Gastrocnemius medialis (tissue), 4 donors: Measurements from ENCODE around the gene MTCL3.

Experiments
- POLR2A ChIP-seq, 2 donors: fragments of 450-650 bp; IDR thresholded peaks; one replicate each; pipeline ENCODE4 v1.6.1; 2017; ENCODE audit warnings: antibody characterized with exemption in 2 of 2, mild to moderate bottlenecking in 2 of 2, moderate library complexity in 2 of 2
- TF ChIP-seq, protein P1 (sequence below), 5 experiments: fragments of 450-650 bp in 3 of 5; fragments of 200-600 bp in 2 of 5; sonication (generic) in 2 of 5; IDR thresholded peaks in 4 of 5; conservative IDR thresholded peaks in 1 of 5; 1 replicate in 4 of 5; 2 replicates in 1 of 5; pipeline ENCODE4 v1.5.1; 2016 to 2019; ENCODE audit warnings: antibody characterized with exemption in 5 of 5, mild to moderate bottlenecking in 3 of 5, moderate library complexity in 3 of 5

DNA sequence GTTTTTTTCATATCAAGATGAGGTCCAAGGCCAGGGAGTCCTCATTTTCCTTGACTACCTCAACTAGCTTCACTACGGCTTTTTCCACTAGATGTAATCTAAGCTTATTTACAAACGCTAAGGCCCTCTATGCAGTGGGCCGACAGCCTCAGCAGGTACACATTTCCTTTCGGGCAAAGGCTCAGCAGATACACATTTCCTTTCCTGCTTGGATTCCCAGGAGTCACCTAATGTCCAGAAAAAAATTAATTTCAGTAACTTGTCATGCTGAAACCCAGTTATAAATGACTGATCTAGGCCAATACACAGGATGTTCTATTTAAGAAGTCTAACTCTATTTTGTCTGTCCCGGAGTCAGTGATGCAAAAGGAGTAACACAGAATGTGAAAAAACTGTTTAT is 52.7 kb downstream of the MTCL3 start:
- TF ChIP-seq, protein P1, sequence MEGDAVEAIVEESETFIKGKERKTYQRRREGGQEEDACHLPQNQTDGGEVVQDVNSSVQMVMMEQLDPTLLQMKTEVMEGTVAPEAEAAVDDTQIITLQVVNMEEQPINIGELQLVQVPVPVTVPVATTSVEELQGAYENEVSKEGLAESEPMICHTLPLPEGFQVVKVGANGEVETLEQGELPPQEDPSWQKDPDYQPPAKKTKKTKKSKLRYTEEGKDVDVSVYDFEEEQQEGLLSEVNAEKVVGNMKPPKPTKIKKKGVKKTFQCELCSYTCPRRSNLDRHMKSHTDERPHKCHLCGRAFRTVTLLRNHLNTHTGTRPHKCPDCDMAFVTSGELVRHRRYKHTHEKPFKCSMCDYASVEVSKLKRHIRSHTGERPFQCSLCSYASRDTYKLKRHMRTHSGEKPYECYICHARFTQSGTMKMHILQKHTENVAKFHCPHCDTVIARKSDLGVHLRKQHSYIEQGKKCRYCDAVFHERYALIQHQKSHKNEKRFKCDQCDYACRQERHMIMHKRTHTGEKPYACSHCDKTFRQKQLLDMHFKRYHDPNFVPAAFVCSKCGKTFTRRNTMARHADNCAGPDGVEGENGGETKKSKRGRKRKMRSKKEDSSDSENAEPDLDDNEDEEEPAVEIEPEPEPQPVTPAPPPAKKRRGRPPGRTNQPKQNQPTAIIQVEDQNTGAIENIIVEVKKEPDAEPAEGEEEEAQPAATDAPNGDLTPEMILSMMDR (IDR thresholded peaks at IDR 0.05 in 4 of 5, conservative IDR thresholded peaks at IDR 0.05 in 1 of 5): no peak
- TF ChIP-seq POLR2A (IDR thresholded peaks at IDR 0.05): no peak
